Measurements from ENCODE around the gene PABPN1L. TPM values are rescaled to one million over a fixed set of nuclear protein-coding genes. Genes with fewer than 3 reads are reported as not detected.
A peak's percentile ranks its signal among the peaks of the same experiment; 100 is the strongest.

PABPN1L gene
- total RNA-seq, 1 donor from 2014 or later: not detected

DNA sequence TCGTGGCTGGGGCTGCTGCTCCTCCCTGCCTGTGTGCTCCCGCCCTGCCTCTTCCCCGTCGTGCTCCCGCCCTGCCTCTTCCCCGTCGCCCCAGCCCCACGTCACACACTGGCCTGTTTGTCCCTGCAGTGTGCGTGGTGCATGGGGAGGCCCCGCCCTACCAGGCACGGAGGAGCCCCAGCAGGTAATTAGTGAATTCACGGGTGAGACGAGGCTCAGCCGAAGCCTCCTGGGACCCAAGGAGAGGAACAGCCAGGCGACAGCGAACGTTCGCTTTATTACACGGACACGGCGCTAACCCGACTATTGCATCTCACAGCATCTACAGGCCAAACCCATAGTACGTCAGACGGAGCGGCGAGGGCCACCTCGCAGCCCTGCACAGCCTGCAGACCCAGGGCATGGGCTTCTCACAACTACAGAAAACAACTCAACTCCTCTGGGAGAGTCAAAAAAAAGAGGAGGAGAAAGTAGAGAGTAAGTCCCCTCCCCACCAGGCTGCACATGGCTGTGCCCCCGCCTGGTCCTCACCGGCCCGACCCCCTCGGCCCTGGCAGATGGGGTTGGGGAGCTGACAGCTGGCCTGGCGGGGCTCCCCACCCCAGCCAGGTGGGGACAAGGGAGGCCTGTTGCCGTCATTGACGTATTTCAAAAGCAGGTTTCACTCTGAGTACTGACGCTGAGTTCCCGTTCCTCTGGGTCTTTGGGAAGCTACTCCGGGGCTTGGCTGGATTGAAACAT is 4.3 kb upstream of the PABPN1L start:
- no peak for DNase-seq (ENCODE audit: low spot score)

- DNase-seq (ENCODE audit: low spot score): no peak
Measured at GRCh38 chr16:88869673-88869980, 3.2 kb upstream of the PABPN1L start.

DNA sequence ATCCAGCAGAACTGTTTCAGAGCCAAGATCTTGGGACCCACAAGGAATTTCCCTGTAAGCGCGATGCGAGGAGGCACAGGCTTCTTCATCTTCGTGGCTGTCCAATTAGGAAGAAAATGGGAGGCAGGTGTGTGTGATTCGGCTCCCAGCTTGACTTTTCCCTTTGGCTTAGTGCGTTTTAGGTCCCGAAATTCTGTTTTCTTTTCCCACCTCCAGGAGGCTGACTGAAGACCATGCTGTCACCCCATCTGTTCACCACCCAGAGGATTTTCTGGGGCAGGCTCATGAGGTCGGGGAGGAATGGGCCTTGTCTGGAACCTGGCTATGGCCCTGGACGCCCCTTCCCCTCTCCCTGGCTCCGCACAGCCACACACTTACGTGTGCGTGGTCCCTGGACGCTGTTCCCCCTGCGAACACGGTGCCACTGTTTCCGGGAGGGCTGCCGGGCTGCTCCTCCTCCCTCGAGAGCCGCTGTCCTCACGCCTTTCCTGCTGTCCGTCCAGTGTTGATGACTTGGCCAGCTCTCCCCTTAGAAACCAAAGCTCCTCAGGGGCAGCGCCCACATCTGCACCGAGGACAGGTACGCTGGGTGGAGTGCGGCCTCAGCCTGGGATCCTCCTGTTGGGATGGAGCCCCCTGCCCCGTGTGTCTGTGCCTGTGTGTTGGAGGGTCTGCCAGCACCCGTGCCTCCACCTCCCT is 2.7 kb upstream of the PABPN1L start:
- no peak for DNase-seq (ENCODE audit: low spot score)

GRCh38 chr16:88867581-88868246 is 1.3 kb upstream of the PABPN1L start:
- DNase-seq (ENCODE audit: low spot score): no peak

- no peak for DNase-seq (ENCODE audit: low spot score)
Measured at GRCh38 chr16:88865742-88866141, 718 bp downstream of the PABPN1L start.

DNA sequence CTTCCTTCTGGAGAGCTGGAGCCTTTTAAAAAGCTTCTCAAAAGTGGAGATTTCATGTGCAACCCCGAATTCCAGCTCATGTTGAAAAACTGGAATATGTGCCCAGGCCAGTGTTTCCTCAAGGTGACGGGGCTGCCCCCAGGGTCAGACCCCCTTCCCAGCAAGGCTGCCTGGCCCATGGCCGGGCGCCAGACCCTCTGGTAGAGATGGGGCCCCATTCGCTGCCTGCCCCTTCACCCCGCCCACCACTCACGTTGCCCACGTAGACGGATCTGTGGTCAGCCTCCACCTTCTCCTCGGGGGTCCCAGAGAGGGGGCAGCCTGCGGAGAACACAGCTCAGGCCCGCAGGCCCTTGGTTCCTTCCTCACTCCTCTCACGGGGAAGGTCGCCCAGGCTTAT is 1.1 kb downstream of the PABPN1L start:
- no peak for DNase-seq (ENCODE audit: low spot score)

GRCh38 chr16:88864521-88864920 is 1.9 kb downstream of the PABPN1L start:
- DNase-seq (ENCODE audit: low spot score): no peak

DNA sequence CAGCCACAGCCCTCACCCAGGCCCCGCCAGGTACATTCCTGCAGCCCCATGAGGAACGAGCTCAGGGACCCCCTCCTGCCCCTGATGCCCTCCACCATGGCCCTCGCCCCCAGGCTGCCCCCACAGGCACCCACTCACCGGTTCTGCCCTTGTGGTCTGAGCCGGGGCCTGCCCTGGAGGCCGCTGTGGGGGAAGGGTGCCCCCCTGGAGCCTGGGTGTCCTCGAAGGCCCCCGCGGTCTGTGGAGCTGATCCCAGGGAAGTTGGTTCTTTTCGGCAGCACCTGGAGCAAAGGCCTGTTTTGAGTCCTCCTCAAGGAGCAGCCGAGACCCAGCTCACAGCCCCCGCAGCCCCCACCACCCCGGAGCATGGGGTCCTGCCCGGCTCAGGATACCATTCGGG is 2.4 kb downstream of the PABPN1L start:
- no peak for DNase-seq (ENCODE audit: low spot score)

DNA sequence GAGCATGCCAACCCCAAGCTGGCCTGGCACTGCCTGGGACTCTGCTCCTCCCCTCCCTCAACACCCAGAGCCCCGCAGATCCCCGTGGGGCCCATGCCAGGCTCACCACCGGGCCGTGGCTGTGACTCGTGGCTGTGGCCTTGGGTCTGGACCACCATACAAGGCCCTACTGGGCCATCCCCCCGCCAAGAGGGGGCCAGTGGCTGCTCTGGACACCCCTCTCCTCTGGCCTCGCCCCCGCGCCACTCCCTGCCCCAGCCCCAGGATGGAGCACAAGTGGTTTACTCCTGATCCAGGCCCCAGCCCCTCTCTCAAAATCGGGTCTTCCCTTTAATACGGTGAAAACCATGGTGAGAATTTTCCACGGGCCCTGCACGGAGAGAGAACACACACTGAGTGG is 3.0 kb downstream of the PABPN1L start:
- DNase-seq (ENCODE audit: low spot score): no peak

- no peak for DNase-seq (ENCODE audit: low spot score)
Measured at GRCh38 chr16:88862968-88863367, 3.5 kb downstream of the PABPN1L start.

DNA sequence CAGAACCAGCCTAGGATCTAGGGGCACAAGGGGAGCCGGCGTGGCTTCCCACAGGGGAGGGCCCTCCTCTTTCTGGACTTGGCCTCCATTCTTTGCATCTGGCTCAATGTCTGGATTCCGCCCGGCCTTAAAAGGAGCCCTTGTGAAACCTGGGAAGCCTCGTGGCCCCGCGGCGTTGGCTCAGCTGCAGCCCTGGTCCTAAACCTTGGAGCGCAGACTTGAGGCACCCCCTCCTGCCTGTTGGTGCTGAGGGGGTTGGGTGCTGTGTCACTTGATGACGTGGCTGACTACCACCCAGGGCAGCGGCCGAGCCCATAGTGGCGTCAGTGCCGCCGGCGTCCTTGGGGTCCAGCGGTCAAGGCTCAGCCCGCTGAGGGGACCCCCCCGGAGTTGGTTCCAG is 5.1 kb downstream of the PABPN1L start:
- no peak for DNase-seq (ENCODE audit: low spot score)

DNA sequence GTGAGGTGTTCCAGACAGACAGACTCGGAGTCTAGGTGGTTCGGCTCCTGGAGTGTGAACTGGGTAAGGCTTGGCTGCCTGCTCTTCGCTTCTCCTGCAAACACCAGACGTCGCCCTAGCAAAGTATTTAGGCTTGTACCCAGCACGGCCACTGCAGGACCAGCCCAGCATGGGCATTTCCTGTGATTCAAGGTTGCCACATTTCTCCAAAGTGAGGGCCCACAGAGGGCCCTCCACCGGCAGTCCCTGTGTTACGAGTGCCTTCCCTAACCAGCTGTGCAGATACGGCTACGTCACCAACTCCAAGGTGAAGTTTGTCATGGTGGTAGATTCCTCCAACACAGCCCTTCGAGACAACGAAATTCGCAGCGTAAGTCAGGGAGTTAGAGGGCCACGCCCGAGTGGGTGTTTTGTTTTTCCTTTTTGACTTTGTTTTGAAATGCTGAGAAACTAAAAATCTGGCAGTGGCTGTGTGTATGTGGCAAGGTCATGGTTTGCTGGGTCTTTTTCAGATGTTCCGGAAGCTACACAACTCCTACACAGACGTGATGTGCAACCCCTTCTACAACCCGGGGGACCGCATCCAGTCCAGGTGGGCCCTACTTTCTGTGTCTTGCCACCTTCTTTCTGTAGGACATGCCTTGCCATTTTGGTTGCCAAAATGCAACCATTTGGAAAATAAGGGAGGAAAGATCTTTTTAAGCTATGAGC is 6.9 kb downstream of the PABPN1L start:
- no peak for DNase-seq (ENCODE audit: low spot score)

DNA sequence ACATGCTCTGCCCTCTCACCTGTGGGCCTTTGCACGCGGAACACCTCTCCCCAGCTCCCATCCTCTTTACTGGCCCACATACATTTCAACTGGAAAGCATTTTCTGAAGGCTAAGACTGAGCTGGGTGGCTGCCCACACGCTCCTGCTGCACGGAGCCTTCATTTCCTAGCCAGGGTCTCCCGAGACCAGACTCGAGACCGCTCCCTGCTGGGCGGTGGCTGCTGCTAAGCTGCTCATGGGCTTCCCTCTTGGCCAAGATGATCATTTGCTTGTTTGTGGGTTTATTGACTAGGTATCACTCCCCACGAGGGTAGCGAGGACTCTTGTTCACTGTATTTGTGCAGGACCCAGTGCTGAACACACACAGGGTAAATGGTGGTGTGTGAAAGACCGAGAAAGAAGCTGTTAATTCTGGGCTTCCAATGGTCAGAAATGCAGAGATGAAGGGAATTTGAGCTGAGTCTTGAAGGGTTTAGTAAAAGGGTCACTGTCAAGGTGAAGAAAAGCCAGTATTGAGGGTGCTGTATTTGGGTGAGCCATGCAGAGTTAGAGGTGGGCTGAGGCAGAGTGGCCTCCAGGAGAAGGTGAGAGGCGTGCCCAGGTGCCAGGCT is 8.6 kb downstream of the PABPN1L start:
- peak; percentile 79 for DNase-seq (ENCODE audit: low spot score)

GRCh38 chr16:88856828-88857727 is 9.4 kb downstream of the PABPN1L start, which contains the start of the genes GALNS and TRAPPC2L:
GALNS (minus strand) TSS chr16:88856947; CDS start chr16:88856877, 70 bp downstream.
TRAPPC2L (plus strand) TSS chr16:88857127; CDS start chr16:88857151, 24 bp downstream.
- DNase-seq (ENCODE audit: low spot score): peak; percentile 99

DNA sequence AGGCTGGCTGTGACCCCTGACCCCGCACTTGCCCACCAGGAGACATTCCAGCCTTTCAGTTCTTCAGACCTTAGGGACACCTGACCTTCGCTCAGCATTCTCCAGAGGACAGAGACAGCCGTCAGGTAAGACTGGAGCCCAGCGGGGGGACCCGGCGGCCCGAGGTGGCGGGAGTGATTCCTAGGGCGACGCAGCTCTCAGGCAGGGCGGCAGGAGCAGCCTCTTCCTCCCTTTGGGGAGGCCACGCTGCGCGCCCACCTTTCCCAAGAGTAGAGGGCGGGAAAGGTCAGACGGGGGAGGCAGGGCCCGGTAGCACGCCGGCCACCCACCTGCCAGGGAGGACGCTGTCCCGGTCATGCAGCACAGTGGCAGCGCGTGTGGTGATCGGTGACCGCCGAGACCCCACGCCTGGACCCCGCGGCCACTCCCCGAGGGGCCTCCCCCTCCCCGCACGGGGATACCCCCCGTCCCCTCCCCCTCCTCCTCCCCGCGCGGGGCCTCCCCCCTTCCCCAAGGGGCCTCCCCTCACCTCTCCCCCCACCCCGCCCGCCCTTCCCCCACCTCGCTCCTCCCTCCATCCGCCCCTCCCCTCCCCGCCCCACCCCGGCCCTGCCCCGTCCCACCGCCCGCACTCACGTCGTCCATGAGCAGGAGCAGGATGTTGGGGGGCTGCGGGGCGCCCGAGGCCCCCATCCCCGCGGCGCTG is 10.2 kb downstream of the PABPN1L start:
- no peak for DNase-seq (ENCODE audit: low spot score)

DNA sequence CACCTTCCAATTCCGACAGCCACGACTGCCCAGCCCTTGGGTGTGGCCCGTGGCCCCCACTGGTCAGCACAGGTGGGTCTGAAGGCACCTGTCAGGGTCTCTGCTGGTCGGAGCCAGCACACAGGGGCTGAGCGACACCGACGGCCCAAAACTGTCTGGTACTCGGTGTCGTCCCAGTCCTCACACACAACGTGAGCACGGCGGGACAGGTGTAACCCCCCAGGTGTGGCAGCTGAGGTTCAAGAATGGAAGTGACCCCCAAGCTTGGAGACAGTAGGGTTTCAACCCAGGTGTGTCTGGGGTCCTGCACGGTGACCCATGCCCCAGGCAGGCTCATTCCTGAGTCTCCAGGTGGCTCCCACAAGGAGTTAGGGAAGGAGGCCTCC is 10.7 kb downstream of the PABPN1L start:
- DNase-seq (ENCODE audit: low spot score): no peak

GRCh38 chr16:88855176-88855575 is 11.3 kb downstream of the PABPN1L start:
- no peak for DNase-seq (ENCODE audit: low spot score)

- DNase-seq (ENCODE audit: low spot score): no peak
Measured at GRCh38 chr16:88854306-88855111, 12.0 kb downstream of the PABPN1L start.

- DNase-seq (ENCODE audit: low spot score): no peak
Measured at GRCh38 chr16:88853325-88853941, 13.0 kb downstream of the PABPN1L start.
